HG03108 (cell line): ENCODE measurements around the gene NBAS.

Experiments used
- ATAC-seq: cut with Tn5 transposase; IDR thresholded peaks from one replicate; pipeline ENCODE4 v1.9.1; 2021; ENCODE audit warnings: moderate library complexity; ENCODE audit not compliant: unreplicated experiment

NBAS gene

GRCh38 chr2:15560988-15561573 is at the start of gene NBAS:
Gene NBAS, minus strand, starts transcription at chr2:15561334. Its CDS starts 30 bp downstream, at chr2:15561304.
- ATAC-seq = peak; percentile 72

GRCh38 chr2:15610430-15610952 is 49.4 kb upstream of the NBAS start:
- ATAC-seq = no peak

GRCh38 chr2:15609341-15610042 is 48.4 kb upstream of the NBAS start:
- no peak for ATAC-seq

- no peak for ATAC-seq
Observed at GRCh38 chr2:15608392-15608761, 47.2 kb upstream of the NBAS start.

GRCh38 chr2:15607709-15608391 is 46.7 kb upstream of the NBAS start:
- no peak for ATAC-seq

- no peak for ATAC-seq
Observed at GRCh38 chr2:15606481-15607441, 45.6 kb upstream of the NBAS start.

- no peak for ATAC-seq
Observed at GRCh38 chr2:15605721-15606120, 44.6 kb upstream of the NBAS start.

GRCh38 chr2:15603948-15604347 is 42.8 kb upstream of the NBAS start:
- no peak for ATAC-seq

- ATAC-seq = no peak
Observed at GRCh38 chr2:15603044-15603765, 42.1 kb upstream of the NBAS start.

GRCh38 chr2:15602393-15602792 is 41.3 kb upstream of the NBAS start:
- ATAC-seq = no peak

GRCh38 chr2:15601681-15602080 is 40.5 kb upstream of the NBAS start:
- ATAC-seq = no peak

- ATAC-seq = no peak
Observed at GRCh38 chr2:15599994-15600393, 38.9 kb upstream of the NBAS start.

GRCh38 chr2:15596968-15597367 is 35.8 kb upstream of the NBAS start:
- ATAC-seq = no peak

- no peak for ATAC-seq
Observed at GRCh38 chr2:15596350-15596749, 35.2 kb upstream of the NBAS start.

- no peak for ATAC-seq
Observed at GRCh38 chr2:15595936-15596335, 34.8 kb upstream of the NBAS start.

- no peak for ATAC-seq
Observed at GRCh38 chr2:15595342-15595905, 34.3 kb upstream of the NBAS start.

- ATAC-seq = no peak
Observed at GRCh38 chr2:15594291-15595256, 33.4 kb upstream of the NBAS start.

GRCh38 chr2:15593327-15593705 is 32.2 kb upstream of the NBAS start:
- ATAC-seq = no peak
